ENCODE measurements around the gene TXNDC9.
"Not testable (repeated sequence)": the region's sequence is repeated elsewhere in the genome, so short reads cannot be mapped to it uniquely, and the experiment has no call there.

Gene TXNDC9, protein sequence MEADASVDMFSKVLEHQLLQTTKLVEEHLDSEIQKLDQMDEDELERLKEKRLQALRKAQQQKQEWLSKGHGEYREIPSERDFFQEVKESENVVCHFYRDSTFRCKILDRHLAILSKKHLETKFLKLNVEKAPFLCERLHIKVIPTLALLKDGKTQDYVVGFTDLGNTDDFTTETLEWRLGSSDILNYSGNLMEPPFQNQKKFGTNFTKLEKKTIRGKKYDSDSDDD

DNA sequence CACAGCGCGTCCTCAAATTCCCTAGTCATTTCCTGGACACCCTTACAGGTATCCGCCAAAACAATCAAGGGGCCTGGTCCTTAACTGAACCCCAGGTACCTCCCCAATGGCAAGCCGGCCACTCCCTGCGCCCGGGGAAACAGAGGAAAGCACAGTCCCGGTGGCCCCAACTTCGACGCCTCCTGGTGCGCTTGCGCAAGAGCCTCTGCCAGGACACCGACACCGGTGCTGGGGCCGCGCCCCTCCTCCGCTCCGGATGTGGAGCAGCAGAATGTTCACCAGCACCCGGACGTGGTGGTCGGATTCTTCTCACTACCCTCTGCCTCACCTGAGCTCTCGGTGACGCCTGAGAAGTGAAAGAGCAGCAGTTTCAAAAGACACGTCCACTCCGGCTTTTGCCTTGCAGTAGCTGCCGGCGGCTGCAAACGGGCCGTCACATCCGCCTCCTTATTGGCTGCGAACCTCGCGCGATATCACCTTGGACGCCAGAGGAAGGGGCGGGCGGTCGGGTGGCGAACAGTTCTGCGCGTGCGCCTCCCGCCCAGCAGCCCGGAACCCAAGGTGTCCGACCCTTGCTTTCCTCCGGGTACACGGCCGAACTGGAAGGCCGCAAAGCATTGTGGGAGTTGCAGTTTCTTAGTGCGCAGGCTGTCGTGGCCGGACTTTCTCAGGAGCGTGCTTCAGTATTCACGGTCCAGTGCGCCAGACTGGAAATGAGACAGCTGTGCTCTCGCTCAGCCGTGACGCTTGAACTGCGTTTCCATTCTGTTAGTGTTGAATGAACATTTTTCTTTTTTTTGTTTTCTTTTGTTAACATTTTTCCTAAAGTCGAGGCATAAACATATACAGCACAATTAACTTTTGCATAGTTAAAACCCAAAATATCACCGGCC, at the start of gene TXNDC9:
Gene TXNDC9 (minus strand): TSS at position 423 of the 893 bp plus-strand sequence. CDS start 3,123 bp downstream, outside the sequence.
- peak; percentile 96 for FAIRE-seq

DNA sequence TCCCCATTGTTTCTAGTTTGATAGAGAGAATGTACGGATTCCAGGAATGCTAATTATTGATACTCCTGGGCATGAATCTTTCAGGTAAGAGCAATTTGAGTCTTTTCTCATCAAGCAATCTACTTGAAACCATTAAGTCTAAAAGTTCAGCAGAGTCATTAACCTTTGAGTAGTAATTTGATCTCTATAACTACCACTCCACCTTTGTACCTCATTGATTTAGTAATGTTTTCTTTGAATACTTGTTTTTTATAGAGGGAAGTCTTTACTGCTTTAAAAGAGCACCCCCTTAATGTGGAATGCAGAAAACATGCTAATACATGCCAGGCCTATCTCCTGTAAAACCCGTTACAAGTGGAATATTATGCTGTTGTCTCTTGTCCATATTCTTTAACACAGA, 46.0 kb upstream of the TXNDC9 start:
- FAIRE-seq: no peak

DNA sequence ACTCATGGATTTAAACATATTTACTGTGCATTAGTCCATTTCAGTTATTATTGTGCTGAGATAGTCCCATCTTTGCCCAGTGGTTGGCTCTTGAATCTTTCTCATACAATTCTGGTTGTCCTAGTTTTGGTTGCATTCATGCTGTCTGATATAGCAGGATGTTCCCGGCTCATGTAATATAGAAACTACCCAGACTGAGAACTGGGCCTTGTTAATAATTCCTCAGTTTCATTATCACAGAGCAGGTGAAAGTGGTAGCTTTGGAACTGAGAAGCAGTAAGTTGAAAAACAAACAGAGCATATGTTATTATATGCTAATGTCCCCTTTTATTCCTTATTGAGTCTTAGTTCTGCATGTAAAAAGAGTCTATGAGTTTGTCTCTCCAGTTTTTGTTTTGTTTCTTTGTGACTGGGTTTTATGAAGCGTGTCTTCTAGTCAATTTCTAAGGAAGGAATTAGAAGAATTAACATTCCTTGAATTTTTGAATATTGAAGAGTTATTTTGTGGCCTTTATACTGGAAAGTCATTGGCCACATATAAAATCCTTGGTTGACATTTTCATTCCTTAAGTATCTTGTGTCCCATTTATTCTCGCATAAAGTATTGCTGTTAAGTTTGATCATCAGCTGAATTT, 44.4 kb upstream of the TXNDC9 start:
- FAIRE-seq: no peak

DNA sequence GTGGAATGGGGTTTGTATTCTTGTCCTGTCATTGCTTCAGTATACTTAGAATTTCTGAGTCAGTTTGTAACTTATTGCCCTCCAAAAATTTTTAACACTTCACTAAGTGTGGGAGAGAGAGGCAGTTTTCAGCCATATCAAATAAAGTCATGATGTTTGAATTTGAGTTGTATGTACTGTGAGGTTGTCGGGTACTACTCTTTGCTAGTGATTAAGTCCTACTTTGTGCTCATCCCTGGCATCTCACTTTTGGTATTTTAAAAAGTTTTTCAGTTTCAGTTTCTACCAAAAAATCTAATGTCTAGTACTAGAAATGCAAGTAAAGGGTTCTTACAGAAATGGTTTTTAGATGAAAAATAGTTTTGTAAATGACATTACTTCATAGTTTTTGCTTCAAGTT, 41.7 kb upstream of the TXNDC9 start:
- no peak for FAIRE-seq

DNA sequence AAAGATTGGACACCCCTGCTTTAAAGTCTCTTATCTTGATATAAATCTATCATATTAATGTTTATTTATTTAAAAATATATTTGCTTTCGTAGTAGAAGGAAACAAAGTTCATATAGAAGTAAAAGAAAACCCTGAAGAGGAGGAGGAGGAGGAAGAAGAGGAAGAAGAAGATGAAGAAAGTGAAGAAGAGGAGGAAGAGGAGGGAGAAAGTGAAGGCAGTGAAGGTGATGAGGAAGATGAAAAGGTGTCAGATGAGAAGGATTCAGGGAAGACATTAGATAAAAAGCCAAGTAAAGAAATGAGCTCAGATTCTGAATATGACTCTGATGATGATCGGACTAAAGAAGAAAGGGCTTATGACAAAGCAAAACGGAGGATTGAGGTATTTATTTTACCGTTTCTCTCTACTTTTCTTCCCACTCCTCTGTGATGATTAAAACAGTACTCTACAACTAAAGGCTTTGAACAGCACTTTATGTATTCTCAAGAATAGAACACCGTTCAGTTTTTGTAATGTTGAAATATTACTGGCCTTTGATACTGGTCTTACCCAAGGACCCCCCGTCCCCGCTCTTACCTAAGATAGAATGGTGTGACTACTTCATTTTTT, 40.2 kb upstream of the TXNDC9 start:
- no peak for FAIRE-seq

DNA sequence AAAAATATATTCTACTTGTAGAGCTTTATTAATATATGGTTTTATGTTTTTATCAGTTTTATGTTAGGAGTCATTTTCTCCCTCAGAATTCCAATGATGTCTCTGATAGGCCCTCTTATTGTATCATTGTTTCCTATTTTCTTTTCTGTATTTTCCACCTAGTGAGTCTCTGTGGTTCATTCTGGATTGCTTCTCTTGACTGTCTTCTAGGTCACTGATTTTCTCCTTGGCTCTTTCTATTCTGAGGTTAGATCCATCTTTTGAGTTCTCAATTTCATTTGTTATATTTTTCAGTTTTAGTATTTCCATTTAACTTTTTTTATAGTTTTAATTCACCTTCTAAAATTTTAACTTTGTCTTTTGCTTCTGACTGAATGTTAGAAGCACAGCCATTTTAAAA, 38.6 kb upstream of the TXNDC9 start:
- FAIRE-seq: peak; percentile 17

DNA sequence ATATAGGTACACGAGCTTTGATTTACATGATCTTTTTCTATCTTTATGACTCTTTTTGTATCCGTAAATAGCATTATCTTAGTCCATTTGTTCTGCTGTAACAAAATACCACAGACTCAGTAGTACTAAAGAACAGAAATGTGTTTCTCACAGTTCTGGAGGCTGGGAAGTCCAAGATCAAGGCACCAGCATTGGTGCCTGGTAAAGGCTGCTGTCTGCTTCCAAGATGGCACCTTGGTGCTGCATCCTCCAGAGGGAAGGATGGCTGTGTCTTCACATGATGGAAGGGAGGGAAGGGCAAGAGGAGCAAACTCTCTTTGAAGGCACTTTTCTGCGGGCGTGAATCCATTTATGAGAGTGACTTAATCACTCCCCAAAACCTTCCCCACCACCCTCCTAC, 37.0 kb upstream of the TXNDC9 start:
- FAIRE-seq: no peak

DNA sequence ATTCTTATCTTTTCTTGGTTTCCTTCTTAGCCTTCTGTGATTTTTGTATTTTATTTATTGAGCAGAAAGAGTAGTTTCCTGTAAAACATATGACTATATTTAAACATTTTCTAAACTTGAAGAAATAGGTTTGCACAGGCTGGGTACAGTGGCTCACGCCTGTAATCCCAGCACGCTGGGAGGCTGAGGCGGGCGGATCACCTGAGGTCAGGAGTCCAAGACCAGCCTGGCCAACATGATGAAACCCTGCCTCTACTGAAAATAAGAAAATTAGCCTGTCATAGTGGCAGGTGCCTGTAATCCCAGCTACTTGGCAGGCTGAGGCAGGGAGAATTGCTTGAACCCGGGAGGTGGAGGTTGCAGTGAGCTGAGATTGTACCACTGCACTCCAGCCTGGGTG, 32.7 kb upstream of the TXNDC9 start:
- FAIRE-seq: not testable (repeated sequence)

DNA sequence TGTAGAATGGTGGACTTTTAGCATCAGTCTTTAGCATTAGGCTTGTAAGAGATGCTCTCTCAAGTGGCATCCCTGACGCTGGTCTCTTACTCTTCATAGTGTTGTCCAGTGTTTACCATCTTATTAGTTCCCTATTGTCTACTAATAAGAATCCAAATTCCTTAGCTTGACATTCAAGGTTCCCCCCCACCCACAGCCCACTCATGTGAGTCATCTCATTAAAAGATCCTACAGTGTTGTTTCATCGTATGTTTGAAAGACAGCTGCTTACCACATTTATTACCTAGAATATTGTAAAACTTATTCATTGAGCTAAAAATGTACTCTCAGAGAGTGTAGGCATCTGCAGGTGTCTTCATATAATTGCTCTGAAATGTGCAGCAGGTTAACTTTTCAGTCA, 29.5 kb upstream of the TXNDC9 start:
- FAIRE-seq: no peak

DNA sequence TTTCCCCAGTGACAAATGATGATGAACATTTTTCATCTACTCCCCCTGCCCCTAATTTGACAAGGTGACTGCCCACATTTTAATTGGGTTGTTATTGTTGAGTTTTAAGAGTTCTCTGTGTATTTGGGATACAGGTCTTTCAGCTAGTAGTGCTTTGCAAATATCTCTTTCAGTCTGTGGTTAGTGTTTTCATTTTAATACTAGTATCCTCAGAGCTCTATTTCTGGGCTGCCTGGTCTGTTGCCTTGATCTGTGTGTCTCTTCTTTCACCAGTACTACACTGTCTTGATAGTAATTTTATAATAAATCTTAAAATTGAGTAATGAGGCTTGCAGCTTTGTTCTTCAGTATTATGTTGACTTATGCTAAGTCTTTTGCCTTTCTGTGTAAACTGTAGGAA, 20.7 kb upstream of the TXNDC9 start:
- no peak for FAIRE-seq

DNA sequence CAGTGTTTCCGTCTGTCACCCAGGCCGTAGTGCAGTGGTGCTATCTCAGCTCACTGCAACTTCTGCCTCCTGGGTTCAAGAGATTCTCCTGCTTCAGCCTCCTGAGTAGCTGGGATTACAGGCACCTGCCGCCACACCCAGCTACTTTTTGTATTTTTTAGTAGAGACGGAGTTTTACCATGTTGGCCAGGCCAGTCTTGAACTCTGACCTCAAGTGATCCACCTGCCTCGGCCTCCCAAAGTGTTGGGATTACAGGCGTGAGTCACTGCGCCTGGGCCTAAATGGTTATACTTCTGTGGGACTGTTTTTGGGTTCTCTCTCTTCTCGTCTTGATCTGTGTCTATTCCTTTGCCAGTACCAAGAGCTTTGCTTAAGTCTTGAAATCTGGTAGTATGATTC, 18.7 kb upstream of the TXNDC9 start:
- FAIRE-seq: not testable (repeated sequence)

DNA sequence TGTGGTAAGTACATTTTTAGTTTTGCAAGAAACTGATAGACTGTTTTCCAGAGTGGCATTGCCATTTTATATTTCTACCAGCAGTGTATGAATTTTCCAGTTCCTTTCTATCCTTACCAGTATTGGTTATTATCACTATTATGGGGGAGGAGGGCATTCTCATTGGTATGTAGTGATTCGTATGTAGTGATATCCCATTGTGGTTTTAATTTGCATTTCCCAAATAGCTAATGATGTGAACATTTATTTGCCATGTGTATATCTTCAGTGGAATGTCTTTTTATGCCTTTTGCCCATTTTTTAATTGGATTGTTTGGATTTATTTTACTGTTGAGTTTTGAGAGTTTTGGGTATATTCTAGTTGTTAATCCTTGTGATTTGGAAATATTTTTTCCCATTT, 17.9 kb upstream of the TXNDC9 start:
- no peak for FAIRE-seq

DNA sequence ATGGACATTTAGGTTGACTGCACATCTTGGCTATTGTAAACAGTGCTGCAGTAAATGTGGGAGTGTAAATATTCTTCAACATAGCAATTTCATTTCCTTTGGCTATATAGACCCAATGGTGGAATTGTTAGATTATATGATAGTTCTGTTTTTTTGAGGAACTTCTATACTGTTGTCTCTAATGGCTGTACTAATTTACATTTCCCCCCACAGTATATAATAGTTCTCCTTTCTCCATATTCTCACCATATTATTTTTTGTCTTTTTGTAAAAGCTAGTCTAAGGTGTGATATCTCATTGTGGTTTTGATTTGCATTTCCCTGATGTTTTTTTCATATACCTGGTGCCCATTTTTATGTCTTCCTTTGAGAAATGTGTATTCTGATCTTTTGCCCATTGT, 14.1 kb upstream of the TXNDC9 start:
- no peak for FAIRE-seq

DNA sequence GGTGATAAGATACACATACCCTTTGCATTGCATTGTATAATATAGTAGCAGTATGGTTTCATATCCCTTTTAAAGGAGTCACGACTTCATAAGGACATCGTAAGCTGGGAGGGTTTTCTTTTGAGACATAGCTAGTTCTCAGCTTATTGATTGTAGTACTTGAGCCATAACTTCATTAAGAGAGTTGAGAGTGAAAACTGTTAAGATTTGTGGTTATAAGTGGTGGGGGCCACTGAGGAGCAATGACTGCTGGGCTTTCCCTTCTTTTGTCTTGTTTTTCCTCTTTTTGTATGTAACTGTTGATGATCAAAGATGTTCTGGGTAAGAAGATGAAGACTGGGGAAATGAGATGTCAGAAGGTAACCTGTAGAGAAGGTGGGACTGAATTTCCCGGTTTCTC, 12.0 kb upstream of the TXNDC9 start:
- no peak for FAIRE-seq

DNA sequence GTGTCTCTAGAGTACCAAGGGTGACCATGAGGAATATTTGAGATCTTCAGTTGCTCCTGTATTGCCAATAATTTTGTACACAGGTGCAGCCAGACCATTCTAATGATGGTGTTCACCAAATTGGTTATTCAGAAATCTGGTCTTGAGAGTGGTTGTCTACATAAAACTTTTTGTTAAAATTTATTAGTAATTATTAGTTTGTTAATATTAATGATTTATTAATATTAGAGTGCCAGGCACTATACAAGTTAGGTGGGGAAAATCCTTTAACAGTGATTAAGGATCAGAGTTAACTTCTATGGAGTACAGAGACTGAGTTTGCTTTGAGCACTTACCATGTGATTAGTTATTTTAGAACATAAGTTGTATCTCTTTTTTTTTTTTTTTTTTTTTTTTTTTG, 10.1 kb upstream of the TXNDC9 start:
- FAIRE-seq: no peak

DNA sequence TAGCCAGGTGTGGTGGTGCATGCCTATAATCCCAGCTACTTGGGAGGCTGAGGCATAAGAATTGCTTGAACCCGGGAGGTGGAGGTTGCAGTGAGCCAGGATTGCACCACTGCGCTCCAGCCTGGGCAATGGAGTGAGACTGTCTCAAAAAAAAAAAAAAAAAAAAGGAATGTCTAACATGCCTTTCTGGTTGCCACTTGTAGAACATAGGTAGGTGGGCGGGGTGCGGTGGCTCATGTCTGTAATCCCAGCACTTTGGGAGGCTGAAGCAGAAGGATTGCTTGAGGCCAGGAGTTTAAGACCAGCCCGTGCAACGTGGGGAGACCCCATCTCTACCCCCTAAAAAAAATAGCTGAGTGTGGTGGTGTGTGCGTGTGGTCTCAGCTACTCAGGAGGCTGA, 9.3 kb upstream of the TXNDC9 start:
- FAIRE-seq: not testable (repeated sequence)

DNA sequence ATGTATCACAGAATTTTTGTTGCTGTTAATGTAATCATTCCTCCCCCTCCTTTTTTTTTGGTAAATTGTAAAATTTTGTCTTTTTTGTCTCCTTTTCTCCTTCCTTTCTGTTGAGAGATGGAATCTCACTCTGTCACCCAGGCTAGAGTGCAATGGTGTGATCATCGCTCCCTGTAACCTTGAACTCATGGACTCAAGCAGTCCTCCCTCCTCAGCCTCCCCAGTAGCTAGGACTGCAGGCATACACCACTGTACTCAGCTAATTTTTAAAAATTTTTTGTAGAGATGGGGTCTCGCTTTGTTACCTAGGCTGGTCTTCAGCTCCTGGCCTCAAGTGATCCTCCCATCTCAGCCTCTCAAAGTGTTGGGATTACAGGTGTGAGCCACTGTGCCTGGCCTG, 6.4 kb upstream of the TXNDC9 start:
- no peak for FAIRE-seq

DNA sequence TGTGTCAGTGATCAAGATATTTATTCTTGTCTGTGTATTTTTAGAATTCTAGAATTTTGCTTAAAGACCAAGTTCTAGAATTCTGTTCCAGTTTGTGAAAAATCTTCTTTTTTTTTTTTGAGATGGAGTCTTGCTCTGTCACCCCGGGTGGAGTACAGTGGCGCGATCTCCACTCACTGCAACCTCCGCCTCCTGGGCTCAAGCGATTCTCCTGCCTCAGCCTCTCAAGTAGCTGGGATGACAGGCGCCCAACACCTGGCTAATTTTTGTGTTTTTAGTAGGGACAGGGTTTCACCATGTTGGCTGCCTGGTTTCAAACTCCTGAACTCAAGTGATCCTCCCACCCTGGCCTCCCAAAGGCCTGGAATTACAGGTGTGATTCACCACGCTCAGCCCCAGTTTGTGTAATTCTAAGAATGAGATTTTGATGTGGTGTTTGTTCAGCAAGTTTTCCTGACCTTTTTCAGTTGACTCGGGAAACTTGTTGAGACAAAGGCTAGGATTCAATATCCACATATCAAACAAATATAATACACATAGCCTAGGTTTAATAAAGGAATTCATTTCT, 4.6 kb upstream of the TXNDC9 start:
- FAIRE-seq: no peak

DNA sequence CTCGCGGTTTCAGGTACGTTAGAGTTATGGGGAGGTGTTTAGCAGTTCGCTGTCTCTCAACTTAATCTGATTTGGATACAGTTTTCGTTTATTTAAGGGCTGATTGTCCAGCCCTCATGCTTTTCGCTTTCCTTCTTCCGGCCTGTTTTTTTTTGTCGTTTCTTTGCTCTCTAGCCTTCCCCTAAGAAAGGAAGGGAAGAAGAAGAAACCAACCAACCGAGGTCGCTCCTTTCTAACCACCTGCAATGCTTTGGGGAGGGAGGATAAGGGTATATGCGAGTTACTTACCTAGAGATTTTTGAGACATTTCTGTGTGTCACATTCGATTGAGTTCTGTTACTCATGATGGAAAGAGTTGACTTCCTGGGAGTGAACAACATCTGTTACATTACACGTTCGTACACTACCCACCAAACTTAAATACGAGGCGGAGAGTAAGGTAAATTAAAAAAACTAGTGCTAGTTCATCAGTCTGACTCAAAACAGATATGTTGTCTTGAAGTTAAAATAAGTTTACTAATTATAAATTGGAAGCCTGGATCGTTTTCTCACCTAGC, 2.0 kb upstream of the TXNDC9 start:
- FAIRE-seq: no peak

DNA sequence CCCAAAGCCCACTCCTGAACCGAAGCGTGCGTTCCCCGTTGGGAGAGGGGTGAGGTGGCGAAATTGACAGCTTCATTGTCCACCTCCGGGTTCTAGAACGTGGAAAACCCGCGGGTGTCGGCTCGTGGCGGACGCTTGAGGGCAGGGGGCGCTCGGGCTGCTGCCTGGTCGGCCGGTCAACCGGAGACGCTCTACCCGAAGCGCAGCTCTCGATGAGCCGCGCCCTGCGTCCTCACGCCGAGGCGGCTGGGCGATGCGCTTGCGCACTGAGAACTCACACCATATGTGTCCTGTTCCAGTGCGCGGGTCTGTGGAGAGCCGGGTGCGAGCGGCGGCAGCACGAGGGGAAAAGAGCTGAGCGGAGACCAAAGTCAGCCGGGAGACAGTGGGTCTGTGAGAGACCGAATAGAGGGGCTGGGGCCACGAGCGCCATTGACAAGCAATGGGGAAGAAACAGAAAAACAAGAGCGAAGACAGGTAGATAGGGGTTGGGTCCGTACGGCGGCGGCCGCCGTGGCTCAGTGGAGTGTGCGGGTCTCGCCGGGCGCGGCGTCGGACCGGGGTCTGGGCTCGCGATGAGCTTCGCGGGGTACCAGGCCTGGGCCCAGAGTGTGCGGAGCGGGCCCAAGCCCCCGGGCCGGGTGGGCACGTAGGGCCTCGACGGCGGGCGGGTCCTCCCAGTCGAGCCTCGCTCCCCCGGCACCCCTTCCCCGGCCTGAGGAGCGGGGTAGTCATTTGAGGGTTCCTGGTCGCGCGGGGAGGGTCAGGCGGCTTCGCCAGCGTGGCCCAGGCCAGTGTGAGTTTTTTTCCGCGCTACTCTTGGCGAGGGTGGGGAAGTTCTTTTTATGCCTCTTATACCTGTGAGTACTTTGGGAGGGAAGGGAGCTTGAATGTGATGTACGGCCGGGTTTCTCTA, 1.2 kb upstream of the TXNDC9 start, which contains the start of gene EIF5B:
Gene EIF5B (plus strand): TSS at position 277 of the 916 bp plus-strand sequence. CDS start 166 bp downstream, at position 443.
- peak; percentile 21 for FAIRE-seq

DNA sequence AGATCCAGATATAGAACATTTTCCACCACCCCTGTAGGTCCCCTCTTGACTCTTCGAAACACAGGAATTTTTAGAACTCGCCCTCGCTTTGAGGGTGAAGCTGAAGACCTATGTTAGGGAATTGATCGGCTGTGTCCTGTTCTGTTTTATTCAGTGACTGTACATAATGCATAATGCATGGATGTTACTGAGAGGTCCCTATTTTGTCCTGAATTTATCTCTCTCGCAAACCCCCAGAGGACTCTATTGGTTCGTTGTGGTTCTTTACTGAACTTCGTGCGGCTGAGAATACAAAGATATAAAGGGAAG, 625 bp upstream of the TXNDC9 start:
- FAIRE-seq: no peak

DNA sequence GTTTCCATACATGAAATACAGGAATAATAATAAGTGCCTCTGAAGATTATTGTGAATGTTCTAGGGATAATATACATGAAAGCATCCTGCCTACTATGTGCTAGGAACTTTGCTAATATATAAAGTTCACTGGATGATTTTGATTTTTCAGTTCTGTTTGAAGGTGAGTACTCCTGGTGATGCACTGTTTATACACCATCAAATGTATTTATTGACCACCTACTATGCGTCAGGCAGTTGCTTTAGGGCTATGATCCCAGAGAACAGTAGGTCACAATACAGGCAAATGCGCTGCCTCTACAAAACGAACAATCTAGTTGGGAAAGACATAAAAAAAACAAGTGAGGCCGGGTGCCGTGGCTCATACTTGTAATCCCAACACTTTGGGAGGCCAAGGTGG, 10.7 kb downstream of the TXNDC9 start:
- FAIRE-seq: no peak

All from G401.6 (cell line).